Ovary (tissue), 9 donors: ENCODE measurements around the gene POLE4. TPM values are rescaled to one million over a fixed set of nuclear protein-coding genes. Genes with fewer than 3 reads are reported as not detected.

Experiments used
- DNase-seq, 5 donors: peaks; one replicate each; pipeline ENCODE4 v3.0.0-alpha.2; 2019 to 2020
- H3K27ac ChIP-seq, 2 donors: fragments of 200-600 bp; one replicate each; pipeline versions ENCODE4 v1.5.1 to v1.8.0; 2019 to 2022
- H3K27me3 ChIP-seq: fragments of 200-600 bp; one replicate; pipeline ENCODE4 v1.8.0; 2022
- H3K36me3 ChIP-seq: fragments of 200-600 bp; sonication (generic); one replicate; pipeline ENCODE4 v1.5.1; 2019
- H3K4me1 ChIP-seq: one replicate; pipeline ENCODE4 v1.8.1; 2013; ENCODE audit warnings: mild to moderate bottlenecking, moderate library complexity; ENCODE audit not compliant: insufficient read depth
- H3K4me3 ChIP-seq: fragments of 200-600 bp; sonication (generic); one replicate; pipeline ENCODE4 v1.5.1; 2017
- H3K9me3 ChIP-seq, 2 donors: fragments of 200-600 bp in 1 of 2; sonication (generic) in 1 of 2; one replicate each; pipeline versions ENCODE4 v1.5.1 to v1.8.1; 2013 to 2019; ENCODE audit warnings: mild to moderate bottlenecking in 1 of 2, moderate library complexity in 1 of 2
- CTCF ChIP-seq, 3 donors: fragments of 450-650 bp in 2 of 3; fragments of 200-600 bp in 1 of 3; IDR thresholded peaks; one replicate each; pipeline versions ENCODE4 v1.5.1 to v1.8.0; 2016 to 2022; ENCODE audit warnings: antibody characterized with exemption in 3 of 3, mild to moderate bottlenecking in 1 of 3
- EP300 ChIP-seq: sonication (generic); formaldehyde crosslinking; IDR thresholded peaks from one replicate; pipeline ENCODE4 v1.6.1; 2017; ENCODE audit warnings: antibody characterized with exemption
- POLR2A ChIP-seq: fragments of 450-650 bp; IDR thresholded peaks from one replicate; pipeline ENCODE4 v1.6.1; 2017; ENCODE audit warnings: antibody characterized with exemption, mild to moderate bottlenecking, moderate library complexity
- WGBS, 3 donors: extraction: QIAGEN DNeasy Blood & Tissue Kit in 1 of 3; methylation state at CpG; one replicate each; pipeline versions ENCODE4 v1.1.5 to v1.1.7; 2013 to 2017; 5-methylcytosine and 5-hydroxymethylcytosine counted together
- intact Hi-C, 4 donors: fragments of 100-400 bp; cut with DNase I; formaldehyde crosslinking; loops; one replicate each; pipeline versions ENCODE4 v1.11.0 to v1.15.1; 2022 to 2023
- polyA plus RNA-seq, 2 donors: library from polyadenylated mRNA; stranded (reverse); fragments of 200-250 nt in 1 of 2; fragments of 350-450 nt in 1 of 2; fragmentation: Illumina TruSeq in 1 of 2; extraction: RNeasy Lipid Tissue Mini Kit (QIAGEN cat#74804) in 1 of 2; gene quantifications; one replicate each; pipeline ENCODE4 v1.2.3, GENCODE V29; 2013 to 2014
- total RNA-seq, 7 donors: library from RNA; depleted of rRNA in 2 of 7; stranded (reverse); fragments of >200 nt in 2 of 7; fragmentation: NEBNext Ultra II Directional in 3 of 7; extraction: Animal tissue kit (Norgen Biotek cat#: 25700) in 3 of 7; gene quantifications; one replicate each; pipeline versions ENCODE4 v1.1.0 to v1.2.4, GENCODE V29; 2016 to 2023
- donor health status: DM: no; HTN: no; CAD: no; lungs with moderate emphysema.
- donor health status: DM: no; HTN: no; CAD: no.
- donor health status: Bipolar disorder and iron deficiency.
- donor health status: DM: yes; HTN: yes; CAD: no.
- donor health status: DM: no; HTN: no; CAD: no.
- donor health status: DM: yes; HTN: yes; CAD: no.

Gene POLE4
- total and polyA plus RNA-seq, 9 donors = 30.3 to 77.1 (median 47.5) TPM

- intact Hi-C loops = no loop called here
- Histone ChIP-seq H3K36me3 (no peaks in the 10 kb centered on the region), H3K27me3 (no peaks in the 10 kb centered on the region), H3K9me3 (no peaks in the 10 kb centered on the region), H3K4me1 (no peaks in the 10 kb centered on the region), H3K4me3 (no peak overlapping the region), H3K27ac (no peak overlapping the region)
- no peak for TF ChIP-seq POLR2A
- TF ChIP-seq EP300 = no peak
- TF ChIP-seq CTCF (IDR thresholded peaks at IDR 0.05) = no peak
- DNase-seq = no peak
- 61 to 70% (median 67%) methylated on average over 7 of the region's 7 CpGs for WGBS, 3 donors
Observed at GRCh38 chr2:74985978-74986609, 27.7 kb downstream of the POLE4 start.

GRCh38 chr2:74991977-74992376, 33.5 kb downstream of the POLE4 start:
- WGBS, 3 donors = 34 to 42% (median 42%) methylated on average over 4 of the region's 4 CpGs

GRCh38 chr2:74999468-74999867, 41.0 kb downstream of the POLE4 start:
- TF ChIP-seq POLR2A (no peak), EP300 (no peak), CTCF (IDR thresholded peaks at IDR 0.05) (no peak)

More at GRCh38 chr2:74991977-74992376, 33.5 kb downstream of the POLE4 start:
- no peak overlapping the region for H3K4me3 ChIP-seq
- no peaks in the 10 kb centered on the region for H3K27me3 ChIP-seq
- no peak for DNase-seq
- TF ChIP-seq EP300 = no peak
- no peak for TF ChIP-seq POLR2A
- no peak for TF ChIP-seq CTCF (IDR thresholded peaks at IDR 0.05)
- intact Hi-C loops = no loop called here
- H3K4me1 ChIP-seq = no peaks in the 10 kb centered on the region
- H3K36me3 ChIP-seq = no peaks in the 10 kb centered on the region
- H3K27ac ChIP-seq = no peak overlapping the region
- no peaks in the 10 kb centered on the region for H3K9me3 ChIP-seq

GRCh38 chr2:75002007-75002406, 43.6 kb downstream of the POLE4 start:
- H3K9me3 ChIP-seq = no peaks in the 10 kb centered on the region
- no peak overlapping the region for H3K27ac ChIP-seq
- no peaks in the 10 kb centered on the region for H3K36me3 ChIP-seq
- WGBS, 3 donors = 49 to 64% (median 51%) methylated on average over 3 of the region's 3 CpGs
- H3K4me1 ChIP-seq = no peaks in the 10 kb centered on the region
- H3K27me3 ChIP-seq = no peaks in the 10 kb centered on the region
- H3K4me3 ChIP-seq = no peak overlapping the region
- intact Hi-C loops = no loop called here
- no peak for DNase-seq
- no peak for TF ChIP-seq CTCF (IDR thresholded peaks at IDR 0.05)
- TF ChIP-seq EP300 = no peak
- no peak for TF ChIP-seq POLR2A

More at GRCh38 chr2:74999468-74999867, 41.0 kb downstream of the POLE4 start:
- DNase-seq = no peak
- Histone ChIP-seq H3K4me3 (no peak overlapping the region), H3K4me1 (no peaks in the 10 kb centered on the region), H3K27ac (no peak overlapping the region), H3K27me3 (no peaks in the 10 kb centered on the region), H3K9me3 (no peaks in the 10 kb centered on the region), H3K36me3 (no peaks in the 10 kb centered on the region)
- 92 to 94% (median 93%) methylated on average over 5 of the region's 5 CpGs for WGBS, 3 donors
- intact Hi-C loops = no loop called here
